Chondrocyte (in vitro differentiated cells): ENCODE measurements around the gene IL32. TPM values are rescaled to one million over a fixed set of nuclear protein-coding genes. Genes with fewer than 3 reads are reported as not detected.

ENCODE experiments used
- DNase-seq: peaks from one replicate; pipeline ENCODE4 v3.0.0; 2021; ENCODE audit warnings: mixed read lengths, low spot score
- H3K27ac Mint-ChIP-seq: one replicate; pipeline ENCODE4 v1.8.0; 2021; ENCODE audit warnings: mild to moderate bottlenecking, moderate library complexity, mixed read lengths; ENCODE audit not compliant: unreplicated experiment
- H3K27me3 Mint-ChIP-seq: 2 replicates; pipeline ENCODE4 v1.8.0; 2021; ENCODE audit warnings: low read depth, mixed read lengths
- H3K36me3 Mint-ChIP-seq: 2 replicates; pipeline ENCODE4 v1.8.0; 2021; ENCODE audit warnings: low read depth, mixed read lengths
- H3K4me1 Mint-ChIP-seq: 2 replicates; pipeline ENCODE4 v1.8.0; 2021; ENCODE audit warnings: low read depth, mild to moderate bottlenecking, mixed read lengths
- H3K4me3 Mint-ChIP-seq: one replicate; pipeline ENCODE4 v1.8.0; 2021; ENCODE audit warnings: mild to moderate bottlenecking, moderate library complexity, mixed read lengths; ENCODE audit not compliant: unreplicated experiment
- H3K9me3 Mint-ChIP-seq: 2 replicates; pipeline ENCODE4 v1.8.0; 2021; ENCODE audit warnings: low read depth, mixed read lengths
- total RNA-seq: library from RNA; stranded (reverse); gene quantifications from 3 replicates; pipeline ENCODE4 v1.2.1, GENCODE V29; 2021
- TF ChIP-seq, protein P1 (sequence below): fragments of 200-600 bp; sonication (generic); IDR thresholded peaks from 2 replicates; pipeline ENCODE4 v1.5.0; 2021; ENCODE audit warnings: antibody characterized with exemption, mild to moderate bottlenecking, moderate library complexity

IL32 gene
- total RNA-seq, 1 donor from 2014 or later, result 17.8 TPM

DNA sequence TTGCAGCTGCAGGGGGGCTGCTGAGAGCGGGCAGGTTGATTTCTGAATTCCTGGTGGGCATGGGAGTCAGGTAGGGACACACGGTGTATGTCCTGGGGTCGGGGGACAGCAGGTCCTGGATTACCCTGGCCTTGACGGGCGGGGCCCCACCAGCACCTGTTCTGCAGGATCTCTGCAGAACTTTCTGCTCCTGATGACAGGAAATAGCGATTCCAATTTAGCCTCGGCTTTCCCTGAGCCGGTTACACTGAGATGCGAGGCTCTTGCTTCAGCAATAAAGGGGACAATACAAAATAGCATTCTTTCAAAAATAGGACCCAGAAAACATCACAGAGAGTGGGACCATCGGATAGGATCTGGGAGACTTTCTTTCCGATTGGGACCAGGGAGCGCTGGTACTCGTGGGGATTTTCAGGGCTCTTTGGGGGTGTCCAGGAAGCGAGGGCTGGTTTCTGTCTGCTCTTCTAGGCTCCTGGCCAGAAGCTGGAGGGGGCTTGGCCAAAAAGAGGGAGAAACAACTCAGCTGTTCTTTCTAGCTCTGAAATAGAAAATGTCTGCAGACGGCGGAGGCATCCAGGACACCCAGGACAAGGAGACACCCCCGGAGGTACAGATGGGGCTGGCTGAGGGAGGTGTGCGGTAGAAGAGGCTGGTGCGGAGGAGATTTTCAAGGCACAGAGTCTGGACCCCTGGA lies 47.6 kb downstream of the IL32 start:
- peaks cover 4% of the 10 kb centered on the region for H3K36me3 Mint-ChIP-seq
- H3K27ac Mint-ChIP-seq, result peak overlapping the region; percentile 86
- H3K4me1 Mint-ChIP-seq, result peaks cover 25% of the 10 kb centered on the region
- H3K9me3 Mint-ChIP-seq, result no peaks in the 10 kb centered on the region
- H3K4me3 Mint-ChIP-seq, result peak overlapping the region; percentile 88
- DNase-seq, result no peak
- no peaks in the 10 kb centered on the region for H3K27me3 Mint-ChIP-seq
- TF ChIP-seq, protein P1, sequence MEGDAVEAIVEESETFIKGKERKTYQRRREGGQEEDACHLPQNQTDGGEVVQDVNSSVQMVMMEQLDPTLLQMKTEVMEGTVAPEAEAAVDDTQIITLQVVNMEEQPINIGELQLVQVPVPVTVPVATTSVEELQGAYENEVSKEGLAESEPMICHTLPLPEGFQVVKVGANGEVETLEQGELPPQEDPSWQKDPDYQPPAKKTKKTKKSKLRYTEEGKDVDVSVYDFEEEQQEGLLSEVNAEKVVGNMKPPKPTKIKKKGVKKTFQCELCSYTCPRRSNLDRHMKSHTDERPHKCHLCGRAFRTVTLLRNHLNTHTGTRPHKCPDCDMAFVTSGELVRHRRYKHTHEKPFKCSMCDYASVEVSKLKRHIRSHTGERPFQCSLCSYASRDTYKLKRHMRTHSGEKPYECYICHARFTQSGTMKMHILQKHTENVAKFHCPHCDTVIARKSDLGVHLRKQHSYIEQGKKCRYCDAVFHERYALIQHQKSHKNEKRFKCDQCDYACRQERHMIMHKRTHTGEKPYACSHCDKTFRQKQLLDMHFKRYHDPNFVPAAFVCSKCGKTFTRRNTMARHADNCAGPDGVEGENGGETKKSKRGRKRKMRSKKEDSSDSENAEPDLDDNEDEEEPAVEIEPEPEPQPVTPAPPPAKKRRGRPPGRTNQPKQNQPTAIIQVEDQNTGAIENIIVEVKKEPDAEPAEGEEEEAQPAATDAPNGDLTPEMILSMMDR, result no peak

DNA sequence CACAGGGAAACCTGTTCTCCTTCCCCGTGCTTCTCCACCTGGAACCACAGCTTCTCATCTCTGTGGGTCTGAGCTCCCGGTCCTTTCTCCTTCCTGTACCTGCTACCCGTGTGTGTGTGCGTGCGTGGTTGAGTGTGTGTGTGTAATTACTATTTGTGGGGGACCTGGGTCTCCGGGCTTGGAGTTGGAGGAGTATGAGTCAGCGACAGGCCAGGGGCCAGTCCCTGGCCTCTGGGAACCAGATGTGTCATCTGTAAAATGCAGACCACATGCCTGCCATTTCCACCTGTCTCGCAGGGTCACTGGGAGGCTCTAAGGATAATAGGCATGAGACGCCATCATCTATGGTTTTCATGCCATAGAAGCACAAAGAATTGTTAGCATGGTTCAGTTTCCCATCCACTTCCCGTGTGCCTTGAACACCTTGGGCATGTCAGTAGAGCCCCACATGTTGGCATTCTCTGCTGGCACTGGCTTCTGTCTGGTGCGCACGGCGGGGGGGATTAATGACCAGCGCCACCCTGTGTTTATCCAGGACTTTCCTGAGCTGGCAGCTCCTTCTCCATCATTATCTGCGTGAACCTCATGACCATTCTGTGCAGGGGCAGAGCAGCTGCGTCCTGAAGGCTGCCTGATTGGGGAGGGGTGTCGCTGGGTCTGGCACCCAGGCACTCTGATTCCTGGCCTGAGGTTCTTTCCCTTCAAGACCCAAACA lies 48.5 kb downstream of the IL32 start:
- Mint-ChIP-seq H3K27me3 (no peaks in the 10 kb centered on the region), H3K9me3 (no peaks in the 10 kb centered on the region), H3K4me3 (peak overlapping the region; percentile 88), H3K36me3 (peaks cover 7% of the 10 kb centered on the region), H3K4me1 (peaks cover 25% of the 10 kb centered on the region), H3K27ac (peak overlapping the region; percentile 86)
- TF ChIP-seq, protein P1, result no peak
- no peak for DNase-seq

DNA sequence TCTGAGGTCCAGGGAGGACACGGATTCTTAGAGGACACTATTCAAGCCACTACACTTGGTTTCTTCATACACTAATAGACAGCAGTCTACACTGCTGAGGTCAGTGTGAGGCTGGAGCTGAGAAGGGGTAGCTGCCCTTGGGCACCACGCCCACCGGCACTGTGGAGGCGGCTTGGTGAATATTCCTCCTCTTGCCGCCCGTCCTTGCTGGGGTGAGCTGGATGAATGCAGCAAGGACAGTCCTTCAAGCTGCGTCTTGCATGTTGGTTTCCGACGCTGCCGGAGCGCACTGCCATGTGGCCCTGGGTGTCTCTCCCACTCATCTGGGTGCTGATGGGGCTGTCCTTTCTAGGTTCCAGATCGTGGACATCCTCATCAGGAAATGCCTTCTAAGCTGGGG lies 49.6 kb downstream of the IL32 start:
- peaks cover 25% of the 10 kb centered on the region for H3K4me1 Mint-ChIP-seq
- H3K4me3 Mint-ChIP-seq, result no peak overlapping the region
- H3K9me3 Mint-ChIP-seq, result no peaks in the 10 kb centered on the region
- H3K27ac Mint-ChIP-seq, result no peak overlapping the region
- no peak for DNase-seq
- no peaks in the 10 kb centered on the region for H3K27me3 Mint-ChIP-seq
- TF ChIP-seq, protein P1, result no peak
- H3K36me3 Mint-ChIP-seq, result peaks cover 10% of the 10 kb centered on the region

DNA sequence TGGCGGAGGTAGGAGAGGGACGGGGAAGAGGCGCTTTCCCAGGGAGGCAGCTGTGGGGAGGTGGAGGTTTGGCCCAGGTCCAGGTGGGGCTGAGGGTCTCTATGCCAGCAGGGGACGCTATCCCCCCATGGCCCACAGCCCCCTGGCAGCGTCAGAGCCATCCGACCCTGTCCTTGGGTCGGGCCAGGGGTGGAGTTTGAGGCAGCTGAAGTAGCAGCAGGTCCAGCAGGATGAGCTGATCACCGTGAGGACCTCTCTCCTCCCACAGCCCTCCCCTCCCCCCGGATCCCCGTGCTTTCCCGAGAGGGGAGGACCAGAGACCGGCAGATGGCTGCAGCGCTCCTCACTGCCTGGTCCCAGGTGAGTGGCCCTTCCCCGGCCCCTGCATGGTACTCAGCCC lies 50.1 kb downstream of the IL32 start:
- no peaks in the 10 kb centered on the region for H3K9me3 Mint-ChIP-seq

DNA sequence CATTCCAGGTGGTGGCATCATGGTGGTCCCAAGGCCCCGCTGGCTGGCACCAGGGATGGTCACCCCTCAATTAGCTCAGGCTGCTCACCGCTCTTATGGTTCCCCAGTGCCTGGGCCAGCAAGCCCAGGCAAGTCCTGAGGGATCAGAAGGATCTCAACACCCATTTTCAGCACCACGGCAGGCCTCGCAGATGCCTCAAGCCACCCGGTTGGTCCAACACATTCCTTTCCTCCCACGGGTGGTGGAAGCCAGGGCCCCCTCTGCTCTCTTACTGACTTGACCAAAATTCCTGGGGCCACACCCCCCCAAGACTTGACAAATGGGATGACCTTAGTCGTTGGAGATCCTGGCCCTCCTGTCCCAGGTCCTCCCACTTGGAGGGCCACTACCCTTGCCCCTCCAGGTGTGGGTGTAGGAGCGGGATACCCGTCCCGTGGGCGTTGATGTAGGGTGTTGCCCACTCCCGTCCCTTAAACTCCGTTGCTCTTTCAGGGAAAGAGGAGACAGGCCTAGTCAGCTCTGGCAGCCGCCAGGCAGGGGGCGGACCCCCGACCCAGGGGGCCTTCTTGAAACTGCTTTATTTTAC lies 52.9 kb downstream of the IL32 start:
- Mint-ChIP-seq H3K9me3 (no peaks in the 10 kb centered on the region), H3K4me1 (peaks cover 14% of the 10 kb centered on the region), H3K27me3 (no peaks in the 10 kb centered on the region), H3K27ac (no peak overlapping the region), H3K4me3 (no peak overlapping the region), H3K36me3 (peaks cover 12% of the 10 kb centered on the region)
- TF ChIP-seq, protein P1, result no peak
- DNase-seq, result peak; percentile 83

More for the DNA sequence above, 50.1 kb downstream of the IL32 start:
- Mint-ChIP-seq H3K27me3 (no peaks in the 10 kb centered on the region), H3K36me3 (peaks cover 10% of the 10 kb centered on the region), H3K4me1 (peaks cover 25% of the 10 kb centered on the region), H3K4me3 (no peak overlapping the region), H3K27ac (no peak overlapping the region)
- TF ChIP-seq, protein P1, result no peak
- DNase-seq, result no peak
